Glutamatergic neuron (in vitro differentiated cells): ENCODE data around the gene CISH. TPM values are rescaled to one million over a fixed set of nuclear protein-coding genes. Genes with fewer than 3 reads are reported as not detected.

ENCODE experiments used
- DNase-seq: peaks from one replicate; pipeline ENCODE4 v3.0.0; 2022
- H3K27ac Mint-ChIP-seq: one replicate; pipeline ENCODE4 v1.8.0; 2020; ENCODE audit warnings: mild to moderate bottlenecking, mixed read lengths, inconsistent platforms; ENCODE audit not compliant: unreplicated experiment
- H3K27me3 Mint-ChIP-seq: one replicate; pipeline ENCODE4 v1.8.0; 2020; ENCODE audit warnings: mild to moderate bottlenecking, moderate library complexity, mixed read lengths, inconsistent platforms; ENCODE audit not compliant: unreplicated experiment
- H3K36me3 Mint-ChIP-seq: one replicate; pipeline ENCODE4 v1.8.0; 2020; ENCODE audit warnings: mild to moderate bottlenecking, mixed read lengths, inconsistent platforms; ENCODE audit not compliant: unreplicated experiment
- H3K4me1 Mint-ChIP-seq: one replicate; pipeline ENCODE4 v1.8.0; 2020; ENCODE audit warnings: mild to moderate bottlenecking, low read depth, mixed read lengths, inconsistent platforms; ENCODE audit not compliant: unreplicated experiment
- H3K4me3 Mint-ChIP-seq: one replicate; pipeline ENCODE4 v1.8.0; 2020; ENCODE audit warnings: mild to moderate bottlenecking, mixed read lengths, inconsistent platforms; ENCODE audit not compliant: unreplicated experiment
- H3K9me3 Mint-ChIP-seq: one replicate; pipeline ENCODE4 v1.8.0; 2020; ENCODE audit warnings: mild to moderate bottlenecking, moderate library complexity, mixed read lengths, inconsistent platforms; ENCODE audit not compliant: unreplicated experiment
- CTCF ChIP-seq: fragments of 200-600 bp; sonication (generic); IDR thresholded peaks from one replicate; pipeline ENCODE4 v1.5.0; 2021; ENCODE audit not compliant: partially characterized antibody, unreplicated experiment
- total RNA-seq: library from RNA; stranded (reverse); fragmentation: NEBNext Ultra II Directional; extraction: Animal tissue kit (Norgen Biotek cat#: 25700); gene quantifications from one replicate; pipeline ENCODE4 v1.2.1, GENCODE V29; 2021; ENCODE audit not compliant: unreplicated experiment

Gene CISH
- total RNA-seq, 1 donor from 2014 or later = 6.0 TPM

GRCh38 chr3:50657407-50657806 lies 45.8 kb upstream of the CISH start:
- no peak overlapping the region for H3K27ac Mint-ChIP-seq
- no peaks in the 10 kb centered on the region for H3K4me1 Mint-ChIP-seq
- DNase-seq = no peak
- H3K9me3 Mint-ChIP-seq = peaks cover 4% of the 10 kb centered on the region
- no peak overlapping the region for H3K4me3 Mint-ChIP-seq
- peaks cover 8% of the 10 kb centered on the region for H3K36me3 Mint-ChIP-seq
- TF ChIP-seq CTCF = no peak
- H3K27me3 Mint-ChIP-seq = peaks cover 9% of the 10 kb centered on the region

- Mint-ChIP-seq H3K4me1 (no peaks in the 10 kb centered on the region), H3K4me3 (no peak overlapping the region), H3K27ac (no peak overlapping the region), H3K27me3 (peaks cover 9% of the 10 kb centered on the region), H3K9me3 (peaks cover 4% of the 10 kb centered on the region), H3K36me3 (peaks cover 5% of the 10 kb centered on the region)
- no peak for TF ChIP-seq CTCF
- no peak for DNase-seq
Observed at GRCh38 chr3:50656417-50657195, 45.0 kb upstream of the CISH start.

- H3K9me3 Mint-ChIP-seq = peaks cover 4% of the 10 kb centered on the region
- H3K27me3 Mint-ChIP-seq = peaks cover 10% of the 10 kb centered on the region
- no peak overlapping the region for H3K27ac Mint-ChIP-seq
Observed at GRCh38 chr3:50655009-50655830, 43.6 kb upstream of the CISH start.

GRCh38 chr3:50653937-50654595 lies 42.5 kb upstream of the CISH start:
- H3K36me3 Mint-ChIP-seq = peaks cover 4% of the 10 kb centered on the region
- no peak for DNase-seq
- TF ChIP-seq CTCF = no peak
- peaks cover 12% of the 10 kb centered on the region for H3K4me1 Mint-ChIP-seq
- no peak overlapping the region for H3K4me3 Mint-ChIP-seq
- peaks cover 4% of the 10 kb centered on the region for H3K9me3 Mint-ChIP-seq
- H3K27ac Mint-ChIP-seq = no peak overlapping the region
- peaks cover 9% of the 10 kb centered on the region for H3K27me3 Mint-ChIP-seq

More at GRCh38 chr3:50655009-50655830, 43.6 kb upstream of the CISH start:
- Mint-ChIP-seq H3K4me1 (peaks cover 2% of the 10 kb centered on the region), H3K36me3 (peaks cover 4% of the 10 kb centered on the region), H3K4me3 (no peak overlapping the region)
- no peak for DNase-seq
- no peak for TF ChIP-seq CTCF
